HCT116 (cell line): Measurements from ENCODE around the gene TRIM37. TPM values are rescaled to one million over a fixed set of nuclear protein-coding genes. Genes with fewer than 3 reads are reported as not detected.

ENCODE experiments used
- ATAC-seq: fragments of 200-7000 bp; cut with Tn5 transposase; 2 replicates; pipeline ENCODE4 v1.9.1; 2020; ENCODE audit warnings: mild to moderate bottlenecking, moderate library complexity
- BruUV-seq: library from RNA; stranded (reverse); fragments of 400-500 nt; replicated peaks from 2 replicates; lab custom pipeline; 2021; lab: Mats Ljungman, UMichigan
- CTCF ChIA-PET: fragments of 300-600 bp; sonication (Branson Sonifier 250); formaldehyde crosslinking; loops from one replicate; lab custom pipeline; 2021; ENCODE audit warnings: antibody characterized with exemption; lab: Charles Lee
- POLR2A ChIA-PET: fragments of 300-600, 350-600 bp; sonication (Branson Sonifier 250); formaldehyde crosslinking; loops from one replicate; lab custom pipeline; 2021; ENCODE audit warnings: antibody characterized with exemption; lab: Charles Lee
- RAD21 ChIA-PET, 2 experiments: fragments of 300-600 bp; sonication (Branson Sonifier 250); formaldehyde crosslinking; loops; one replicate each; lab custom pipeline; 2023; ENCODE audit warnings: low total read pairs in 2 of 2; ENCODE audit not compliant: uncharacterized antibody in 2 of 2, unreplicated experiment in 2 of 2, low non-redundant PET in 1 of 2; lab: Charles Lee
- DNase-seq: peaks from one replicate; pipeline ENCODE4 v3.0.0-alpha.2; 2010; ENCODE audit warnings: low read depth, low spot score
- H2AFZ ChIP-seq: fragments of 200-600 bp; shearing (Covaris generic), sonication (generic); 2 replicates; pipeline ENCODE4 v1.6.1; 2017; ENCODE audit warnings: low read depth, mixed run types, mixed read lengths, antibody characterized with exemption, low read length; ENCODE audit not compliant: poor library complexity, severe bottlenecking
- H3K27ac ChIP-seq: 2 replicates; pipeline ENCODE4 v1.5.1; 2012; ENCODE audit warnings: low read depth, low read length
- H3K27me3 ChIP-seq: fragments of 200-600 bp; sonication (generic); 2 replicates; pipeline ENCODE4 v1.6.1; 2016; ENCODE audit warnings: mixed run types, low read length, mixed read lengths; ENCODE audit not compliant: insufficient read depth
- H3K36me3 ChIP-seq, 2 experiments: fragments of 200-500 bp in 1 of 2; fragments of 200-600 bp in 1 of 2; sonication (Bioruptor generic) in 1 of 2; sonication (generic) in 1 of 2; 2 replicates each; pipeline versions ENCODE4 v1.5.1 to v1.6.1; 2014 to 2016; ENCODE audit warnings: low read length in 2 of 2, inconsistent platforms in 1 of 2, mixed read lengths in 1 of 2, mixed run types in 1 of 2; ENCODE audit not compliant: insufficient read depth in 2 of 2, control insufficient read depth in 1 of 2
- H3K4me1 ChIP-seq, 2 experiments: fragments of 200-600 bp in 1 of 2; sonication (generic) in 1 of 2; 2 replicates each; pipeline versions ENCODE4 v1.5.1 to v1.6.1; 2012 to 2017; ENCODE audit warnings: low read length in 2 of 2, inconsistent platforms in 1 of 2, mild to moderate bottlenecking in 1 of 2, mixed read lengths in 1 of 2, mixed run types in 1 of 2, moderate library complexity in 1 of 2; ENCODE audit not compliant: insufficient read depth in 2 of 2, control insufficient read depth in 1 of 2
- H3K4me2 ChIP-seq: fragments of 200-600 bp; sonication (generic); 2 replicates; pipeline ENCODE4 v1.6.1; 2017; ENCODE audit warnings: mixed run types, low read length, mixed read lengths
- H3K4me3 ChIP-seq, 2 experiments: fragments of 200-600 bp in 1 of 2; sonication (generic) in 1 of 2; replicated peaks in 1 of 2; 2 replicates each; pipeline ENCODE4 v1.5.1; 2011 to 2016; ENCODE audit warnings: low read length in 2 of 2, control low read depth in 1 of 2, low read depth in 1 of 2, mild to moderate bottlenecking in 1 of 2, mixed read lengths in 1 of 2, mixed run types in 1 of 2
- H3K79me2 ChIP-seq: fragments of 200-600 bp; sonication (generic); 2 replicates; pipeline ENCODE4 v1.6.1; 2017; ENCODE audit warnings: mild to moderate bottlenecking, mixed run types, low read length, moderate library complexity, mixed read lengths; ENCODE audit not compliant: insufficient read depth
- H3K9ac ChIP-seq: fragments of 200-600 bp; sonication (generic); 2 replicates; pipeline ENCODE4 v1.6.1; 2016; ENCODE audit warnings: low read length, mixed read lengths
- H3K9me2 ChIP-seq: fragments of 200-600 bp; sonication (generic), shearing (Covaris generic); 2 replicates; pipeline ENCODE4 v1.6.1; 2017; ENCODE audit warnings: mixed run types, mild to moderate bottlenecking, moderate library complexity; ENCODE audit not compliant: insufficient read depth
- H3K9me3 ChIP-seq, 2 experiments: fragments of 200-500 bp in 1 of 2; fragments of 200-600 bp in 1 of 2; sonication (Bioruptor generic) in 1 of 2; sonication (generic) in 1 of 2; 2 replicates each; pipeline ENCODE4 v1.6.1; 2014 to 2017; ENCODE audit warnings: low read length in 2 of 2, mixed read lengths in 2 of 2, inconsistent platforms in 1 of 2, low read depth in 1 of 2, mild to moderate bottlenecking in 1 of 2, mixed run types in 1 of 2, moderate library complexity in 1 of 2; ENCODE audit not compliant: control insufficient read depth in 1 of 2, insufficient read depth in 1 of 2
- H4K20me1 ChIP-seq: fragments of 200-600 bp; sonication (generic), shearing (Covaris generic); 2 replicates; pipeline ENCODE4 v1.6.1; 2017; ENCODE audit warnings: mixed run types, mild to moderate bottlenecking, moderate library complexity; ENCODE audit not compliant: insufficient read depth
- CBX3 ChIP-seq: IDR thresholded peaks from 2 replicates; pipeline ENCODE4 v1.6.1; 2012; ENCODE audit warnings: low read depth
- EGR1 ChIP-seq: IDR thresholded peaks from 2 replicates; pipeline ENCODE4 v1.6.1; 2012; ENCODE audit warnings: low read depth
- ELF1 ChIP-seq: IDR thresholded peaks from 2 replicates; pipeline ENCODE4 v1.6.1; 2012; ENCODE audit warnings: low read depth, borderline replicate concordance
- JUND ChIP-seq: IDR thresholded peaks from 2 replicates; pipeline ENCODE4 v1.6.1; 2012
- POLR2A ChIP-seq: IDR thresholded peaks from 2 replicates; pipeline ENCODE4 v1.7.0; 2011; ENCODE audit warnings: borderline replicate concordance; ENCODE audit not compliant: insufficient read depth, insufficient read length; ENCODE audit errors: extremely low read depth
- SIN3A ChIP-seq: IDR thresholded peaks from 2 replicates; pipeline ENCODE4 v1.6.1; 2012; ENCODE audit warnings: low read depth
- TCF7L2 ChIP-seq: IDR thresholded peaks from 2 replicates; pipeline ENCODE4 v1.7.0; 2011; ENCODE audit warnings: borderline replicate concordance, inconsistent platforms; ENCODE audit not compliant: insufficient read depth, insufficient read length; ENCODE audit errors: extremely low read depth
- YY1 ChIP-seq: IDR thresholded peaks from 2 replicates; pipeline ENCODE4 v1.6.1; 2011; ENCODE audit warnings: low read length, low read depth, moderate library complexity, mild to moderate bottlenecking; ENCODE audit not compliant: insufficient replicate concordance; ENCODE audit errors: extremely low read depth
- ZNF274 ChIP-seq: fragments of 200-500 bp; sonication (Bioruptor generic); IDR thresholded peaks from 2 replicates; pipeline ENCODE4 v1.6.1; 2014; ENCODE audit warnings: mild to moderate bottlenecking, low read depth, low read length, inconsistent platforms
- intact Hi-C: fragments of 100-400 bp; cut with micrococcal nuclease; formaldehyde crosslinking; loops from 2 replicates; pipeline ENCODE4 v1.10.0; 2022
- total RNA-seq: library from RNA; stranded (reverse); gene quantifications from one replicate; pipeline ENCODE4 v1.2.1, GENCODE V29; 2021; ENCODE audit not compliant: unreplicated experiment
- TF ChIP-seq, protein P1 (sequence below), 3 experiments: fragments of 200-600 bp in 1 of 3; sonication (generic) in 1 of 3; IDR thresholded peaks in 2 of 3; conservative IDR thresholded peaks in 1 of 3; 2 replicates each; pipeline ENCODE4 v1.5.1; 2012 to 2017; ENCODE audit warnings: low read depth in 2 of 3, low read length in 2 of 3, antibody characterized with exemption in 1 of 3, borderline replicate concordance in 1 of 3, control low read depth in 1 of 3, mild to moderate bottlenecking in 1 of 3, mixed read lengths in 1 of 3, mixed run types in 1 of 3, moderate library complexity in 1 of 3; ENCODE audit not compliant: insufficient read depth in 1 of 3
- TF ChIP-seq, protein P2 (sequence below): IDR thresholded peaks from 2 replicates; pipeline ENCODE4 v1.6.1; 2012; ENCODE audit warnings: low read depth

TRIM37 gene
- total RNA-seq, 1 experiment from 2014 or later: 55.7 TPM

DNA sequence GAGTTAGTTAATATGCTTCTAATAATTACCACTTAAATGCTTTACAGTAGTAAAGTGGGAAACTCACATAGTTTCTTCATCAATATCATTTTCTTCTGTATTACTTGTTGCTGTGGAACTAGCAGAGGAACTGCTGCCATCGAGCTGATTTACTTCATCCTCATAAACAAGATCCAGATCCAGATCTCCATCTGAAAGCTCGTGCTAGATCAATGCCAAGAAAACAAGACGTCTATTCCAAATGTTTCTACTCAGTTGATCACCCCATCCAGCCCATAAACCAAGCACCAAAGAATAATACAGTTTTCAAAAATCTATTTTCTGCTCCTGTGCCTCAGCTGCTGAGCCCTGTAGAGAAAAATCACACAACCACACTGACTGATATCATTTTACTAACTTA is 59.1 kb downstream of the TRIM37 start:
- H3K4me2 ChIP-seq: no peak overlapping the region
- TF ChIP-seq POLR2A: no peak
- TF ChIP-seq CBX3: no peak
- no peak for TF ChIP-seq ELF1
- no peak for TF ChIP-seq TCF7L2
- TF ChIP-seq, protein P1, sequence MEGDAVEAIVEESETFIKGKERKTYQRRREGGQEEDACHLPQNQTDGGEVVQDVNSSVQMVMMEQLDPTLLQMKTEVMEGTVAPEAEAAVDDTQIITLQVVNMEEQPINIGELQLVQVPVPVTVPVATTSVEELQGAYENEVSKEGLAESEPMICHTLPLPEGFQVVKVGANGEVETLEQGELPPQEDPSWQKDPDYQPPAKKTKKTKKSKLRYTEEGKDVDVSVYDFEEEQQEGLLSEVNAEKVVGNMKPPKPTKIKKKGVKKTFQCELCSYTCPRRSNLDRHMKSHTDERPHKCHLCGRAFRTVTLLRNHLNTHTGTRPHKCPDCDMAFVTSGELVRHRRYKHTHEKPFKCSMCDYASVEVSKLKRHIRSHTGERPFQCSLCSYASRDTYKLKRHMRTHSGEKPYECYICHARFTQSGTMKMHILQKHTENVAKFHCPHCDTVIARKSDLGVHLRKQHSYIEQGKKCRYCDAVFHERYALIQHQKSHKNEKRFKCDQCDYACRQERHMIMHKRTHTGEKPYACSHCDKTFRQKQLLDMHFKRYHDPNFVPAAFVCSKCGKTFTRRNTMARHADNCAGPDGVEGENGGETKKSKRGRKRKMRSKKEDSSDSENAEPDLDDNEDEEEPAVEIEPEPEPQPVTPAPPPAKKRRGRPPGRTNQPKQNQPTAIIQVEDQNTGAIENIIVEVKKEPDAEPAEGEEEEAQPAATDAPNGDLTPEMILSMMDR (IDR thresholded peaks at IDR 0.05 in 2 of 3, conservative IDR thresholded peaks at IDR 0.05 in 1 of 3; ENCODE audit: borderline replicate concordance in 1 of 3, insufficient read depth in 1 of 3, low read depth in 2 of 3, low read length in 2 of 3): no peak
- no peak for TF ChIP-seq EGR1
- TF ChIP-seq SIN3A: no peak
- no peak for TF ChIP-seq JUND
- TF ChIP-seq ZNF274: no peak
- TF ChIP-seq, protein P2, sequence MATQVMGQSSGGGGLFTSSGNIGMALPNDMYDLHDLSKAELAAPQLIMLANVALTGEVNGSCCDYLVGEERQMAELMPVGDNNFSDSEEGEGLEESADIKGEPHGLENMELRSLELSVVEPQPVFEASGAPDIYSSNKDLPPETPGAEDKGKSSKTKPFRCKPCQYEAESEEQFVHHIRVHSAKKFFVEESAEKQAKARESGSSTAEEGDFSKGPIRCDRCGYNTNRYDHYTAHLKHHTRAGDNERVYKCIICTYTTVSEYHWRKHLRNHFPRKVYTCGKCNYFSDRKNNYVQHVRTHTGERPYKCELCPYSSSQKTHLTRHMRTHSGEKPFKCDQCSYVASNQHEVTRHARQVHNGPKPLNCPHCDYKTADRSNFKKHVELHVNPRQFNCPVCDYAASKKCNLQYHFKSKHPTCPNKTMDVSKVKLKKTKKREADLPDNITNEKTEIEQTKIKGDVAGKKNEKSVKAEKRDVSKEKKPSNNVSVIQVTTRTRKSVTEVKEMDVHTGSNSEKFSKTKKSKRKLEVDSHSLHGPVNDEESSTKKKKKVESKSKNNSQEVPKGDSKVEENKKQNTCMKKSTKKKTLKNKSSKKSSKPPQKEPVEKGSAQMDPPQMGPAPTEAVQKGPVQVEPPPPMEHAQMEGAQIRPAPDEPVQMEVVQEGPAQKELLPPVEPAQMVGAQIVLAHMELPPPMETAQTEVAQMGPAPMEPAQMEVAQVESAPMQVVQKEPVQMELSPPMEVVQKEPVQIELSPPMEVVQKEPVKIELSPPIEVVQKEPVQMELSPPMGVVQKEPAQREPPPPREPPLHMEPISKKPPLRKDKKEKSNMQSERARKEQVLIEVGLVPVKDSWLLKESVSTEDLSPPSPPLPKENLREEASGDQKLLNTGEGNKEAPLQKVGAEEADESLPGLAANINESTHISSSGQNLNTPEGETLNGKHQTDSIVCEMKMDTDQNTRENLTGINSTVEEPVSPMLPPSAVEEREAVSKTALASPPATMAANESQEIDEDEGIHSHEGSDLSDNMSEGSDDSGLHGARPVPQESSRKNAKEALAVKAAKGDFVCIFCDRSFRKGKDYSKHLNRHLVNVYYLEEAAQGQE: no peak
- TF ChIP-seq YY1: no peak
- no peaks in the 10 kb centered on the region for H3K4me1 ChIP-seq
- no peak overlapping the region for H2AFZ ChIP-seq
- no peaks in the 10 kb centered on the region for H4K20me1 ChIP-seq
- intact Hi-C loops: no loop called here
- DNase-seq: no peak
- H3K9me2 ChIP-seq: no peaks in the 10 kb centered on the region
- no peak overlapping the region for H3K9ac ChIP-seq
- H3K9me3 ChIP-seq: no peaks in the 10 kb centered on the region
- POLR2A ChIA-PET: no interaction called here
- CTCF ChIA-PET: no interaction called here
- no peak overlapping the region for H3K4me3 ChIP-seq
- H3K36me3 ChIP-seq: peaks cover 29 to 32% of the 10 kb centered on the region in 2 experiments; a peak in 3 of 4 replicates
- ATAC-seq: no peak
- no TSS peak for BruUV-seq
- RAD21 ChIA-PET: no interaction called here
- no peaks in the 10 kb centered on the region for H3K79me2 ChIP-seq
- H3K27me3 ChIP-seq: no peaks in the 10 kb centered on the region
- no peak overlapping the region for H3K27ac ChIP-seq
